ACC112 (cell line): ENCODE data around the gene MTCL3.

Source experiments
- H2AFZ ChIP-seq: fragments of 200-600 bp; sonication (generic); one replicate; pipeline ENCODE4 v1.6.0; 2017; ENCODE audit warnings: antibody characterized with exemption, low read length; ENCODE audit not compliant: unreplicated experiment
- H3K27ac ChIP-seq: fragments of 200-600 bp; sonication (generic); 2 replicates; pipeline ENCODE4 v1.5.1; 2014; ENCODE audit warnings: low read depth, mild to moderate bottlenecking, antibody characterized with exemption, low read length, moderate library complexity
- H3K27me3 ChIP-seq: fragments of 200-600 bp; sonication (generic); 2 replicates; pipeline ENCODE4 v1.6.1; 2014; ENCODE audit warnings: mild to moderate bottlenecking, antibody characterized with exemption, low read length, moderate library complexity, mixed read lengths; ENCODE audit not compliant: insufficient read depth
- H3K36me3 ChIP-seq: fragments of 200-600 bp; sonication (generic); 2 replicates; pipeline ENCODE4 v1.6.1; 2016; ENCODE audit warnings: mild to moderate bottlenecking, antibody characterized with exemption, low read length, moderate library complexity, mixed read lengths; ENCODE audit not compliant: insufficient read depth
- H3K4me1 ChIP-seq: fragments of 200-600 bp; sonication (generic); one replicate; pipeline ENCODE4 v1.6.1; 2016; ENCODE audit warnings: low read length, mixed read lengths; ENCODE audit not compliant: insufficient read depth, unreplicated experiment, control insufficient read depth
- H3K4me3 ChIP-seq: fragments of 200-600 bp; sonication (generic); 2 replicates; pipeline ENCODE4 v1.5.1; 2014; ENCODE audit warnings: mild to moderate bottlenecking, low read depth, low read length
- H3K79me2 ChIP-seq: fragments of 200-600 bp; sonication (generic); one replicate; pipeline ENCODE4 v1.6.0; 2016; ENCODE audit warnings: low read length; ENCODE audit not compliant: control insufficient read depth, unreplicated experiment, insufficient read depth

The MTCL3 gene

DNA sequence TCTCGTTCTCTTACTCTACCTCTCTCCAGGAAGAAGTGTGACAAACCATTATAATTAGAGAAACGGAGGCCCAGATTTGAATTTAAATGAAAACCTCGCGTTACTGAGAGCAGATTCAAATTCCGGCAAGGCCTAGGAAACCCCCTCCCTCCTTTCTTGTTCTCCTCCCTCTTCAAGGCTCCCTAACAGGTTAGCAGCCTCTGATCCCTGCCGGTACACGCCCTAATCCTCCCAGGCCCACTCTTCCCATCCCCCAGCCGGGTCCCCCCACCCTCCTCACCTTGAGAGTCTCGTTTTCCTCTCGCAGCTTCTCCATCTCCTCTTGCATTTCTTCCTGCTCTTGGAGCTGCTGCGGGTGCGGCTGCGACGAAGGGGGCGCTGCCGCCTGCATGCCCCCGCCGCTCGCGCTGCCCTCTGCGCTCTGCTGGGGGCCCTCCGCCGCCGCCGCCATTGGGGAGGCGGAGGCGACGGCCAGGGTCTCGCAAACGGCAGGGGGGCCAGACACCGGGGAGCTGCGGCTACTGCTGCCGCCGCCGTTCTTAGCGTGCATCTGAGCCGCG lies 3.8 kb downstream of the MTCL3 start:
- Histone ChIP-seq H3K36me3 (0 out of 2 replicates have a peak, but pooled peaks cover under 1% of the 10 kb centered on the region), H2AFZ (peak overlapping the region; percentile 80), H3K79me2 (no peaks in the 10 kb centered on the region), H3K27ac (no peak overlapping the region), H3K4me1 (no peaks in the 10 kb centered on the region), H3K27me3 (peaks cover 30% of the 10 kb centered on the region), H3K4me3 (peak overlapping the region; percentile 81)

DNA sequence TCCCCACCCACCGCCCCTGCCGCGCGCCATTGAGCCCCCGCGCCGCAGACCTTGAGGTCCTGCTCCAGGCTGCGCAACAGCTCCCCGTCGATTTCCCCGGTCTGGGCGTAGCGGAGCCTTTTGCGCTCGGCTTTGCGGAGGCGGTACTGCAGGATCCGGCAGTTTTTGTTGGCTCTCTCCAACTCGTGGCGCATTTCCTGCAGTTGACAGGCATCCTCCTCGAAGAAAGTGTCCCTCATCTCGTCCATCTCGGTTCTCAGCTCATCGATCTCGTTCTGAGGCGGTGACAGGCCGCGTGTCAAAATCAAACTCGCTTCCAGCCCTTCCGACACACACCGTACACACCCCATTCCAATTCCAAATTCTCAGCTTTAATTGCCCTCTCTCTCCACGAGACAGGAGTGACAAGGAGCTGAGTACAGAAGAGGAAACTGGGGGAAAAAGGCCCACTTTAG lies 4.3 kb downstream of the MTCL3 start:
- H2AFZ ChIP-seq = peak overlapping the region; percentile 45
- no peak overlapping the region for H3K27ac ChIP-seq

DNA sequence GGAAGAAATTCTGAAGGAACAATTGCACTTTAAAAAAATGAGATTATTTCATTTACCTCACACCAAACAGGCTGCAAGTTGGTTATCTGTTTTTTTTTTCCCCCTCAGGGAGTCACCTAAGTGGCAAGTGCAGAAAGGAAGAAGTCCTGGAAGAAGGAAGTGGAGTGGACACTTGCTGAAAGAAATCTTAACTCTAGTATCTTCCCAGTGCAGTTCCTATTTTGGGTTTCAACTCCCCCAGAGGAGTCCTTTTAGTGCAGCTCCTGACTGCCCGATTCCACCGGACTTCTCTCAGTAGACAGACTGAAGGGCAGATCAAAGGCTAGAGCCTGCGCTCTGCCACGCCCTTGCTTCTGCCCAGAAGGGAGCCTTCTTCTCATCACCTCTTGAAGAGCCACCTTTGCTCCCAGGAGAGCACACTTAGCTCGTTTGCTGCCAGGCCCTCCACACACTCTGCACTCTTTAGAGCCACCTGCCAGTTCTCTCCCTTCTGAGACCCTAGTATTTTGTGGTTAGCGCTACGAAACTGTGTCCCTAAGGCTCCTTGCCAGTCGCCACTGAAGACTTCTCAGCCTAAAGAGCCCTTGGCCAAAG lies 4.9 kb downstream of the MTCL3 start:
- Histone ChIP-seq H3K27ac (no peak overlapping the region), H3K4me3 (peak overlapping the region; percentile 81), H3K36me3 (peaks cover 7% of the 10 kb centered on the region; the same call in 1 of the 2 replicates), H2AFZ (no peak overlapping the region), H3K79me2 (no peaks in the 10 kb centered on the region), H3K4me1 (no peaks in the 10 kb centered on the region), H3K27me3 (peaks cover 20% of the 10 kb centered on the region)

More for the DNA sequence above, 4.3 kb downstream of the MTCL3 start:
- H3K27me3 ChIP-seq = peaks cover 25% of the 10 kb centered on the region
- H3K36me3 ChIP-seq = 0 out of 2 replicates have a peak, but pooled peaks cover 3% of the 10 kb centered on the region
- H3K4me3 ChIP-seq = peak overlapping the region; percentile 81
- H3K4me1 ChIP-seq = no peaks in the 10 kb centered on the region
- no peaks in the 10 kb centered on the region for H3K79me2 ChIP-seq

DNA sequence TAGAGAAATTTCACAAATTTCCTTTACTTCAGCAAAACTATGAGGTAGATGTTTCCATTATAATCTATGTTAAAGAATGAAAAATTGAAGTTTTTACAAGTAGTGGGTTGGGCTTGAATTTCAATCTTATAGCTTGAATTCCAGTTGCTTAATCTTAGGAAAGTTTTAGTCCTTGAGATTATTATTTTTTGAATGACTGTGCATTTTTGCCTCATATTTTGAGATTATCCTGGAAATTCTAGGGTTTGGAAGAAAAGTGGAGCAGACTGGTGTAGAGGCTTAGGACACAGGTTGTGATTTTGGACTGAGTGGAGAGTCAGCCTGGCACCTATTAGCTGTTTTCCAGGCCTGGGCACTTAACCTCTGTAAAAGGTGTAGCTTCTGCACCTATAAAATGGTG lies 5.7 kb downstream of the MTCL3 start:
- H3K79me2 ChIP-seq = no peaks in the 10 kb centered on the region

GRCh38 chr6:127510876-127511275 lies 8.3 kb downstream of the MTCL3 start:
- no peaks in the 10 kb centered on the region for H3K4me1 ChIP-seq
- H3K36me3 ChIP-seq = peaks cover 11% of the 10 kb centered on the region; the same call in 1 of the 2 replicates
- H3K79me2 ChIP-seq = no peaks in the 10 kb centered on the region
- no peak overlapping the region for H3K27ac ChIP-seq
- no peaks in the 10 kb centered on the region for H3K27me3 ChIP-seq
- H2AFZ ChIP-seq = no peak overlapping the region
- no peak overlapping the region for H3K4me3 ChIP-seq

More for the DNA sequence above, 5.7 kb downstream of the MTCL3 start:
- Histone ChIP-seq H3K27ac (no peak overlapping the region), H2AFZ (no peak overlapping the region), H3K4me3 (no peak overlapping the region), H3K4me1 (no peaks in the 10 kb centered on the region), H3K36me3 (peaks cover 11% of the 10 kb centered on the region; the same call in 1 of the 2 replicates), H3K27me3 (peaks cover 12% of the 10 kb centered on the region)

DNA sequence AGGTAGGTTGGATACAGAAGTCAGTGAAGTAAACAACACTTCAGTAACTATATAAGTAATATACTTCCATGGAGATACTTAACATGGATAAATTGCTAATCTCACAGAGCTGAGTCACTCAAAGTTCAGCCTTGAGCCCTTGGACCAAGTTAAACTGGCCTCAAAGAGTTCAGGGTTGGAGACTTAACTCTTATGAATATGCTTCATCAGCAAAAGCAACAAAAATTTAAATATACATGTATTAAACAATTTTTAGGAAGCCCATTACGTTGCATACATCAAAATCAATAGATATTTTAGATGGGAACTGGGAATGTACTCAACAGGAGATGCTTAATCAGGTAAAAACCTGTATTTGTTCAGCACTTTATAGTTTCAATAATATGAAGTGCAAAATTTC lies 12.2 kb downstream of the MTCL3 start:
- no peak overlapping the region for H3K4me3 ChIP-seq
- H2AFZ ChIP-seq = no peak overlapping the region
- no peaks in the 10 kb centered on the region for H3K79me2 ChIP-seq
- H3K27ac ChIP-seq = no peak overlapping the region
- no peaks in the 10 kb centered on the region for H3K4me1 ChIP-seq
- no peaks in the 10 kb centered on the region for H3K27me3 ChIP-seq
- H3K36me3 ChIP-seq = peaks cover 11% of the 10 kb centered on the region; the same call in 1 of the 2 replicates

DNA sequence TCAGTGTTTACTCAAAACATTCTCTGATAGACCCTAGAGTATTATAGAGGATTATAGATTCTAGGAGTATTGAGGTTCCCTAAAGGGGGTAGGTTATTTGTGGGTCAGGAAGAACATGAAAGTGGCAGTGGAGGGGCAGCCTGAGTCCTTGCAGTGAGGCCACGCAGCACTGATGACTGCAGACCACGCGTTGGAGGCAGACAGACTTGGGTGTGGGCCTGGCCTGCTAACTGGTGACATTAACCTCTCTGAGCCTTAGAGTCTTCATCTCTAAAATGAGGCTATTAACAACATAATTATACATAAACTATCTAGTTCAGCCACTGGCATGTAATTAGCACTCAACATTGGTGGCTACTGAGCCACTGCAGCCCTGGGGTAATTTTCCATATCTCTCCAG lies 16.1 kb downstream of the MTCL3 start:
- no peaks in the 10 kb centered on the region for H3K27me3 ChIP-seq
- H2AFZ ChIP-seq = no peak overlapping the region
- no peak overlapping the region for H3K4me3 ChIP-seq
- no peak overlapping the region for H3K27ac ChIP-seq
- H3K4me1 ChIP-seq = no peaks in the 10 kb centered on the region
- no peaks in the 10 kb centered on the region for H3K79me2 ChIP-seq
- no peaks in the 10 kb centered on the region for H3K36me3 ChIP-seq

DNA sequence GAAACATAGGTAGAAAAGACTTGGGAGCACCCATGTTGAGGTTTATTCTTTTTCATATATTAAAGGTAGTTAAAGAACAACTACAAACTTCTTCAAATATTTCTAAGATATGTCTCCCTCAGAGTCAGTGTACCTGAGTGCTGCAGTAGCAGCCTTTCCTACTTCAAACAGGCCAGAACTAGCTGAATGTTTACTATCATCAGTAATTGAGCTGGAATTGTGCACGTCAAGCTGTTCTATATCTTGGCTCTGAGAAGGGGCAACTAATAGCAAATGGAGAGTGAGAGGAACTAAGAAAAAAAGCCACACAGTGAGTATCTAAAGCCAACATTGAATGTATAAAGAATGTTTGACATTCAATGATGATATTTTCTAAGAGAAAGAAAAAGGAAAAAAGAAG lies 21.7 kb downstream of the MTCL3 start:
- Histone ChIP-seq H3K4me1 (no peaks in the 10 kb centered on the region), H3K4me3 (no peak overlapping the region), H3K36me3 (no peaks in the 10 kb centered on the region), H3K27me3 (no peaks in the 10 kb centered on the region), H3K27ac (no peak overlapping the region), H2AFZ (no peak overlapping the region), H3K79me2 (no peaks in the 10 kb centered on the region)

- H3K4me1 ChIP-seq = no peaks in the 10 kb centered on the region
- no peaks in the 10 kb centered on the region for H3K79me2 ChIP-seq
- H3K36me3 ChIP-seq = no peaks in the 10 kb centered on the region
- no peak overlapping the region for H3K4me3 ChIP-seq
- H3K27me3 ChIP-seq = no peaks in the 10 kb centered on the region
- no peak overlapping the region for H3K27ac ChIP-seq
- no peak overlapping the region for H2AFZ ChIP-seq
Observed at GRCh38 chr6:127496471-127496870, 22.7 kb downstream of the MTCL3 start.

- H3K4me3 ChIP-seq = no peak overlapping the region
- H2AFZ ChIP-seq = no peak overlapping the region
- no peaks in the 10 kb centered on the region for H3K27me3 ChIP-seq
- H3K36me3 ChIP-seq = no peaks in the 10 kb centered on the region; the same call in 1 of the 2 replicates
- H3K4me1 ChIP-seq = no peaks in the 10 kb centered on the region
- no peak overlapping the region for H3K27ac ChIP-seq
- no peaks in the 10 kb centered on the region for H3K79me2 ChIP-seq
Observed at GRCh38 chr6:127494240-127494767, 24.8 kb downstream of the MTCL3 start.

GRCh38 chr6:127489248-127489647 lies 29.9 kb downstream of the MTCL3 start:
- Histone ChIP-seq H3K79me2 (no peaks in the 10 kb centered on the region), H3K27ac (no peak overlapping the region), H3K4me1 (peaks cover 15% of the 10 kb centered on the region), H3K36me3 (no peaks in the 10 kb centered on the region; the same call in 1 of the 2 replicates), H2AFZ (no peak overlapping the region), H3K27me3 (no peaks in the 10 kb centered on the region), H3K4me3 (no peak overlapping the region)
